Heart left ventricle (tissue), 13 donors: Measurements from ENCODE around the gene PTPRN2.

ENCODE experiments used
- POLR2A ChIP-seq, 2 donors: fragments of 450-650 bp; IDR thresholded peaks; one replicate each; pipeline ENCODE4 v1.6.1; 2017; ENCODE audit warnings: antibody characterized with exemption in 2 of 2, mild to moderate bottlenecking in 2 of 2, moderate library complexity in 2 of 2
- TF ChIP-seq, protein P1 (sequence below), 12 donors: fragments of 200-600 bp; sonication (generic) in 4 of 12; IDR thresholded peaks; one replicate each; pipeline versions ENCODE4 v1.5.0 to v1.8.0; 2018 to 2022; ENCODE audit warnings: antibody characterized with exemption in 12 of 12, mild to moderate bottlenecking in 5 of 12
- donor health status: ischemic (EF 13 %, LVEDD 7.1; RV severe dilation, severe dysfunction).
- donor health status: DM: no; HTN: yes; CAD: no.
- donor health status: DM: no; HTN: no; CAD: no.
- donor health status: ischemic (EF 25% LVEDD 6.9; RV normal size, moderate dysfunction).
- donor health status: ischemic (EF 25% LVEDD 5.7; RV mildly dilated, moderate dysfunction).
- donor health status: ischemic (EF 35%, LVEDD 5.7; RV mildly dilated, moderate dysfunction).
- donor health status: nonischemic (EF 11% LVEDD 7.7; RV severe dilation, severe dysfunction).
- donor health status: DM: yes; HTN: yes; CAD: no.
- donor health status: PGD.
- donor health status: ischemic (EF 29% LVEDD 5.4; RV normal size, mild dysfunction).
- donor health status: nonischemic (EF 23%, LVEDD 6.1; RV moderate dilation, normal function).

DNA sequence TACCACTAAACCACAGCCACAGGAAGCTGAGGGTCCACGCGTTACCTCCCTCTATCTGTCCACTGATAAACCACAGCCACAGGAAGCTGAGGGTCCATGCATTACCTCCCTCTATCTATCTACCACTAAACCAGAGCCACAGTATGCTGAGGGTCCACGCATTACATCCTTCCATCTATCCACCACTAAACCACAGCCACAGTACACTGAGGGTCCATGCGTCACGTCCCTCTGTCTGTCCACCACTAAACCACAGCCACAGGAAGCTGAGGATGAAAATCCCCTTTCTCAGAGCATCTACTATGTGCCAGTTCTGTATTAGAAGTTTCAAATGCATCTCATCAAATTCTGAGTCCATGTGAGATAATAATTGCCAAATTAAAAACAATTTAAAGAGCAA is 661.5 kb downstream of the PTPRN2 start:
- TF ChIP-seq, protein P1, sequence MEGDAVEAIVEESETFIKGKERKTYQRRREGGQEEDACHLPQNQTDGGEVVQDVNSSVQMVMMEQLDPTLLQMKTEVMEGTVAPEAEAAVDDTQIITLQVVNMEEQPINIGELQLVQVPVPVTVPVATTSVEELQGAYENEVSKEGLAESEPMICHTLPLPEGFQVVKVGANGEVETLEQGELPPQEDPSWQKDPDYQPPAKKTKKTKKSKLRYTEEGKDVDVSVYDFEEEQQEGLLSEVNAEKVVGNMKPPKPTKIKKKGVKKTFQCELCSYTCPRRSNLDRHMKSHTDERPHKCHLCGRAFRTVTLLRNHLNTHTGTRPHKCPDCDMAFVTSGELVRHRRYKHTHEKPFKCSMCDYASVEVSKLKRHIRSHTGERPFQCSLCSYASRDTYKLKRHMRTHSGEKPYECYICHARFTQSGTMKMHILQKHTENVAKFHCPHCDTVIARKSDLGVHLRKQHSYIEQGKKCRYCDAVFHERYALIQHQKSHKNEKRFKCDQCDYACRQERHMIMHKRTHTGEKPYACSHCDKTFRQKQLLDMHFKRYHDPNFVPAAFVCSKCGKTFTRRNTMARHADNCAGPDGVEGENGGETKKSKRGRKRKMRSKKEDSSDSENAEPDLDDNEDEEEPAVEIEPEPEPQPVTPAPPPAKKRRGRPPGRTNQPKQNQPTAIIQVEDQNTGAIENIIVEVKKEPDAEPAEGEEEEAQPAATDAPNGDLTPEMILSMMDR (IDR thresholded peaks at IDR 0.05), result no peak
- TF ChIP-seq POLR2A (IDR thresholded peaks at IDR 0.05), result no peak
